A673 (cell line): ENCODE results near the gene PDE11A. TPM values are rescaled to one million over a fixed set of nuclear protein-coding genes. Genes with fewer than 3 reads are reported as not detected.

Experiments used
- BruUV-seq: library from RNA; stranded (reverse); fragments of 400-500 nt; replicated peaks from 2 replicates; lab custom pipeline; 2021; lab: Mats Ljungman, UMichigan
- CTCF ChIA-PET: fragments of 300-600 bp; sonication (Branson Sonifier 250); formaldehyde crosslinking; loops from one replicate; lab custom pipeline; 2022; ENCODE audit warnings: antibody characterized with exemption; lab: Charles Lee
- POLR2A ChIA-PET: fragments of 300-600 bp; sonication (Branson Sonifier 250); formaldehyde crosslinking; loops from one replicate; lab custom pipeline; 2022; ENCODE audit warnings: antibody characterized with exemption; ENCODE audit not compliant: low non-redundant PET; lab: Charles Lee
- DNase-seq: peaks from one replicate; pipeline ENCODE4 v3.0.0-alpha.2; 2015; ENCODE audit warnings: low spot score
- H3K27ac ChIP-seq: fragments of 200-600 bp; sonication (generic); 2 replicates; pipeline ENCODE4 v1.5.1; 2016; ENCODE audit warnings: mixed run types, low read depth, mild to moderate bottlenecking, mixed read lengths, antibody characterized with exemption, low read length; ENCODE audit not compliant: poor library complexity, severe bottlenecking
- H3K27me3 ChIP-seq: fragments of 200-600 bp; sonication (generic); replicated peaks from 2 replicates; pipeline ENCODE4 v1.6.1; 2017; ENCODE audit warnings: mixed run types, low read depth, mild to moderate bottlenecking, mixed read lengths, antibody characterized with exemption, low read length; ENCODE audit not compliant: insufficient read depth, poor library complexity
- H3K36me3 ChIP-seq: fragments of 200-600 bp; sonication (generic); 2 replicates; pipeline ENCODE4 v1.6.1; 2016; ENCODE audit warnings: mixed run types, mild to moderate bottlenecking, mixed read lengths, antibody characterized with exemption, low read length; ENCODE audit not compliant: insufficient read depth, poor library complexity, severe bottlenecking
- H3K4me1 ChIP-seq: fragments of 200-600 bp; sonication (generic); 2 replicates; pipeline ENCODE4 v1.6.1; 2017; ENCODE audit warnings: mixed run types, mild to moderate bottlenecking, mixed read lengths, antibody characterized with exemption, low read length; ENCODE audit not compliant: insufficient read depth, poor library complexity, severe bottlenecking
- H3K4me3 ChIP-seq: fragments of 200-600 bp; sonication (generic); 2 replicates; pipeline ENCODE4 v1.5.1; 2016; ENCODE audit warnings: low read depth, mixed run types, mild to moderate bottlenecking, mixed read lengths, low read length; ENCODE audit not compliant: poor library complexity, severe bottlenecking
- H3K9me3 ChIP-seq: fragments of 200-600 bp; sonication (generic); 2 replicates; pipeline ENCODE4 v1.6.1; 2016; ENCODE audit warnings: mixed run types, low read depth, mild to moderate bottlenecking, mixed read lengths, antibody characterized with exemption, low read length; ENCODE audit not compliant: poor library complexity, severe bottlenecking
- CTCF ChIP-seq: fragments of 300-800, 200-600 bp; sonication (generic); conservative IDR thresholded peaks from 2 replicates; pipeline ENCODE4 v1.5.1; 2017; ENCODE audit warnings: low read depth, mild to moderate bottlenecking, antibody characterized with exemption, low read length, moderate library complexity, mixed read lengths
- EZH2 ChIP-seq: fragments of 200-600 bp; sonication (generic); IDR thresholded peaks from 2 replicates; pipeline ENCODE4 v1.6.1; 2017; ENCODE audit warnings: borderline replicate concordance, low read depth, mild to moderate bottlenecking, mixed read lengths, antibody characterized with exemption, low read length; ENCODE audit not compliant: poor library complexity, severe bottlenecking
- intact Hi-C: fragments of 100-400 bp; cut with micrococcal nuclease; formaldehyde crosslinking; loops from one replicate; pipeline ENCODE4 v1.10.0; 2022; ENCODE audit not compliant: unreplicated experiment
- total RNA-seq: library from RNA; stranded (reverse); gene quantifications from 2 replicates; pipeline ENCODE4 v1.2.3, GENCODE V29; 2021

PDE11A gene
- total RNA-seq, 1 experiment from 2014 or later, result not detected

- H3K27me3 ChIP-seq, result no peaks in the 10 kb centered on the region
- no peak overlapping the region for H3K4me3 ChIP-seq
- peaks cover 23% of the 10 kb centered on the region for H3K4me1 ChIP-seq
- H3K36me3 ChIP-seq, result no peaks in the 10 kb centered on the region
- no peak for TF ChIP-seq CTCF
- TF ChIP-seq EZH2, result no peak
- intact Hi-C loops, result no loop called here
- peak; percentile 18 for DNase-seq
- no TSS peak for BruUV-seq
- no peak overlapping the region for H3K27ac ChIP-seq
- POLR2A ChIA-PET, result no interaction called here
- H3K9me3 ChIP-seq, result no peaks in the 10 kb centered on the region
- CTCF ChIA-PET, result no interaction called here
Measured at GRCh38 chr2:177669625-177670330, 402.8 kb downstream of the PDE11A start.

DNA sequence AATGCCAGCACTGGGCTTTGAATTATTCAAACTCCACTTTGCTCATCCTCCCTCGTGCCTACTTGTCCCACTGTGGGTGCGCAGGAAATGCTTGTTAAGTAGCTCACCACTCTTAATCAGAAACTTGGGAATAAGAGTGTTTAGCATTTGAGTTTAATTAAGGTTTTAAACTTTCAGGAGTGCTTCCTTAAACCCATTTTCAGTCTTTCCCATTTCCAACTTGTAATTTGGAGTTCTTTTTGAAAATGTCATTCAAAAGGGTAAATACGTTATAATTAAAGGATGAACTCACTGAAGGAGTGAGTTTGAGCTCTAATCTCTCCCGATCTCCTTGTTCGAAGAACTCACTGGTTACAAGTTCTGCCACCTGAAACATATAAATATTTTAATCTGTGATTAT, 403.4 kb downstream of the PDE11A start:
- H3K9me3 ChIP-seq, result no peaks in the 10 kb centered on the region
- BruUV-seq, result no TSS peak
- intact Hi-C loops, result no loop called here
- TF ChIP-seq EZH2 (no peak), CTCF (no peak)
- ChIA-PET POLR2A (no interaction called here), CTCF (no interaction called here)
- no peaks in the 10 kb centered on the region for H3K27me3 ChIP-seq
- H3K36me3 ChIP-seq, result no peaks in the 10 kb centered on the region
- peak; percentile 17 for DNase-seq
- H3K4me1 ChIP-seq, result peaks cover 23% of the 10 kb centered on the region
- no peak overlapping the region for H3K27ac ChIP-seq
- no peak overlapping the region for H3K4me3 ChIP-seq

DNA sequence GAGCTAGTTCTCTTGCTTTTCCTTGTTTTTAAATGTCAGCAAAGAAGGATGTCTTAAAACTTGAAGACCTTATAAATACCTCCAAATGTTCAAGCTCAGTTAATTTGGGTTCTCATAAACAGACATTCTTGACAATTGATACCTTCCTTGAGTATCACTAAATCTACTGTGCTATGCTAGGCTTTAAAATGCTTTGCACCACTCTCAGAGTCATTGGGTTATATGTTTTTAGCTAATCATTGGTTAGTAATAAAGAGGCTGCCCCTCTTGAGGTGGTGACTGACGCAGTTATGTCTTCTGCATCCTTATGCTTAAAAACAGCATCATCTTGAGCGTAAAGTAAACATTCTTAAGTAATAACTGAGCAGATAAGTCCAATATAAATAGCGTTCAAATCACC, 404.0 kb downstream of the PDE11A start:
- Histone ChIP-seq H3K4me1 (peaks cover 23% of the 10 kb centered on the region), H3K27me3 (no peaks in the 10 kb centered on the region), H3K4me3 (no peak overlapping the region), H3K36me3 (no peaks in the 10 kb centered on the region), H3K9me3 (no peaks in the 10 kb centered on the region), H3K27ac (no peak overlapping the region)
- no peak for DNase-seq
- no TSS peak for BruUV-seq
- ChIA-PET CTCF (no interaction called here), POLR2A (no interaction called here)
- intact Hi-C loops, result no loop called here
- TF ChIP-seq EZH2, result no peak
- no peak for TF ChIP-seq CTCF
